Activated CD8-positive, alpha-beta memory T cell treated with anti-CD3 and anti-CD28 coated beads, Interleukin-2, amount 50 U/mL, for 48 hours (primary cell): ENCODE measurements around the gene ZBTB2.
A peak's percentile ranks its signal among the peaks of the same experiment; 100 is the strongest.

Experiments used
- DNase-seq: peaks from one replicate; pipeline ENCODE4 v3.0.0-alpha.2; 2020

ZBTB2 gene, protein sequence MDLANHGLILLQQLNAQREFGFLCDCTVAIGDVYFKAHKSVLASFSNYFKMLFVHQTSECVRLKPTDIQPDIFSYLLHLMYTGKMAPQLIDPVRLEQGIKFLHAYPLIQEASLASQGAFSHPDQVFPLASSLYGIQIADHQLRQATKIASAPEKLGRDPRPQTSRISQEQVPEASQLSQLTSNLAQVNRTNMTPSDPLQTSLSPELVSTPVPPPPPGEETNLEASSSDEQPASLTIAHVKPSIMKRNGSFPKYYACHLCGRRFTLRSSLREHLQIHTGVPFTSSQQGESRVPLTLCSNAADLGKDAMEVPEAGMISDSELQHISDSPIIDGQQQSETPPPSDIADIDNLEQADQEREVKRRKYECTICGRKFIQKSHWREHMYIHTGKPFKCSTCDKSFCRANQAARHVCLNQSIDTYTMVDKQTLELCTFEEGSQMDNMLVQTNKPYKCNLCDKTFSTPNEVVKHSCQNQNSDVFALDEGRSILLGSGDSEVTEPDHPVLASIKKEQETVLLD

DNA sequence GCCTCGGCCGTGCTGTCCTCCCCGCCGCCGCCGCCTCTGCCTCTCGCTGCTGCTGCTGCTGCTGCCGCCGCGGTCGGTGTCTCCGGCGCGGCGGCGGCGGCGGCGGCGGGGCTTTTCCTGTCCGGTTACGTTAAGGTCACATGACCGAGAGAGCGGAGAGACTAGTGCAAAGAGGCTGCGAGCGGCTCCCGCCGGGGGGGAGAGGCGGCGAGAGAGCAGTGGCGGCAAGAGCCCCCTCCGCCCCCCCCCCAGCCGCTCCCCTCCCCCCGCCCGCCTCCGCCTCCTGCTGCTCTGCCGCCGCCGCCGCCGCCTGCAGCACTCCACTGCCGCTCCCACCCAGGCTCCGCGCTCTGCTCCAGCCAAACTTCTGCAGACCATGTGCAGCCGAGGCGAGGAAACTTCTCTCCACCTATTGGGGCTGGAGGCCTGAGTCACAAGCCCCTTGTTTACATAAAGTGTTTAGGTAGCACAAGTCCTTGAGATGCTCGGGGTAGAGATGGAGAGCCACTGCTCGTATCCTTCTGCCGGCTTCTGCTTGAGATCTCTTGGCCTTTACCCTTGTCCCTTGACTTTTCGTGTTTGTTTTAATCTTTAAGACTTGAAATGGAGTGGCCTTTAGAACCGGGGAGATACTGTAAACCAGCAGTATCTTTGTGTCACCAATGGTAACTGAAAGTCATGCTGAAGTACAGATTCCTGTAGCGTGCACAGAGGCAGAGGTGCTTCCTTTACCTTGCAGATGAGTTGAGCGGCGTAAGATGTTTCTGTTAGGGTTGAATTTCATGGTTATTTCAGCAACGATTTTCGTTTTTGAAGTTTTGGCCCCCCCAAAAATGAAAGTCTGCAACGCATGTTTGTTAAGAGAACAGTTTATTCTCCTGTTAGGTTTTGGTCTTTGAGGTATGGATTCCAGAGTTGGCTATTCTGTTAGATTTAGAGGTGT lies at the start of gene ZBTB2:
Gene ZBTB2, minus strand, starts transcription at position 89 of the 943 bp plus-strand sequence. CDS start 17,922 bp downstream, outside the sequence.
- peak; percentile 82 for DNase-seq

DNA sequence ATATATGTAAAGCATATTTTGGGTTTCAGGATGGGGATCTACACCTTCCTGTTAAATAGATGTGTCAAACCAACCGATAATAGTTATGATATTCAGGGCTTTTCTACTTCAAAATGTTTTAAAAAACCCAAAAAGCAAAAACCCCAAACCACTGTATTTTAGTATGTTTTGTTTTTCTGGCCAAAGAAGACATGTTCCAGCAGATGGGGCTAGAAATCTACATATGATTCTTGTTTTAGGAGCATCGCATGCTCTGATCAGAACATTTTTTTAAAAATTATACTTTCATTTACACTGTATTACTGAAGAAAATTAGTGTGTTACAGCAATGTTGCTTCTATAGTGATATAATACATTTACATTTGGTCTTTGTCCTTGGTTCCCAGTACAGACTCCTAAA lies 49.6 kb upstream of the ZBTB2 start:
- no peak for DNase-seq

DNA sequence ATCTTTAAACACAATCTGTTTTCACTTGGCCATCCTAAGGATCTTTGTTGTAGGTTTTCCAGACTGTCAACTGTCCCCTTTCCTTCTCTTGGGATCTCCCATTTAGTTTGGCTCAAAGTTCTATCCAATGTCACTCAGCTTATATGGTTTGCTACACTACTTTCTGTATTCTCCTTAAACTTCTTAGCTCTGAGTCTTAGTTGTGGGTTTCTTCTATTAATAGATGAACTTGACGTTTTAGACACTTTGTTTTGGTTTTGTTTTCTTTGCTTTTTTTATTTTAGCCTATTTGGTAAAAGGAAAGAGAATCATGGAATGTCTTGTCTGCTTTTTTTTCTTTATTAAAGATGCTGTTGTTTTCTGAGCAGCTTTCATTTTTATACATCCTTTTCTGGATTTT lies 49.1 kb upstream of the ZBTB2 start:
- DNase-seq: no peak

DNA sequence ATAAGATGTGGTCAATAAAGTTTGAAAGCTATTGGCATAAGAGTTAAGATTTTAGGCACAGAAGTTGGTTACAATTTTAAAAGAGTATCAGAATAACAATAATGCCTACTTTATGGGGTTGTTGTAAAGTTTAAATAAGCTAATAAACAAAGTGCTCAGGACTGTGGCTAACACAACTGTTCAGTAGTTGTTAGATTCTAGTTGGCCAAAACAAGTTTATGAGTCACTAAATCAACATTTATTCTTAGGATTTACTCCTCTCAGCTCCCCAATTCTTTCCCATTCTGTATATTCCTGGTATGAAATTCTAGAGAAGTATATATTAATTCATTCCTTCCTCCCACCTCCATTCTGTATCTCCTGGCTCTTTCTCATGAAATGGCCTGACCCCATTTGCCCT lies 46.0 kb upstream of the ZBTB2 start:
- no peak for DNase-seq

DNA sequence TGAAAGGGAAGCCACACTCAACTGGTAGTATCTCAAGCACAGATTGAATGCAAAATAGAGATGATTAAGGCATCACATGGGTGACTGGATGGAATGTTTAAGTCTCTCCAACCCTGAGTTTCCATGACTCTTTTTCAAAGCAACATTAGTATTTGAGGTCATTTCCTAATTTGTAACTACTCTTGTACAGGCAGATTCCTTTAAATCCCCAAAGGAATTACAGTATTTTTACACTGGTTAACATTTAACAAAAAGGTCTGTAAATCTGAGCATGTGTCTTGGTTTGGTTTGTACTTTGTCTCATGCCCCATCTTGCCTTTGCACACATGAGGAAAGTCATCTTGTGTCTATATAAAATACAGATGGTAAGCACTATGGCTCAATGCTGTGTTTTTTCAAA lies 45.4 kb upstream of the ZBTB2 start:
- no peak for DNase-seq

DNA sequence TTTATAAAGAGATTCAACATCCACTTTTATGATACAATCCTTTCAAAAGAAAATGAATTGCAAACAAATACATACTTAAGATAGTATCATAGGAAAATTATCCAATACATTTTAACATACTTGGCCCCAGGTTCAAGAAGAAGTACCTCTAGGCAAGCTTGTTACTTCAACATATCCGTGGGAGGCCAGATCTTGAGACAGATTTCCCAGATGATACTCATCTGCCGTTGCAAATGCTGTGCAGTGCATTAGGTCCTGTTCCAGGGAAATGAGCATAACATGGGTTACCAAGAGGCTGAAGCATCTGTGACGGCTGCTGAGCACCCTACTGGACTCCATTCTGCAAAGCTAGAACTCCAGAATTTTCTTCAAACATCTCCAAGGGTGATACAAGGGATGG lies 44.9 kb upstream of the ZBTB2 start:
- no peak for DNase-seq

DNA sequence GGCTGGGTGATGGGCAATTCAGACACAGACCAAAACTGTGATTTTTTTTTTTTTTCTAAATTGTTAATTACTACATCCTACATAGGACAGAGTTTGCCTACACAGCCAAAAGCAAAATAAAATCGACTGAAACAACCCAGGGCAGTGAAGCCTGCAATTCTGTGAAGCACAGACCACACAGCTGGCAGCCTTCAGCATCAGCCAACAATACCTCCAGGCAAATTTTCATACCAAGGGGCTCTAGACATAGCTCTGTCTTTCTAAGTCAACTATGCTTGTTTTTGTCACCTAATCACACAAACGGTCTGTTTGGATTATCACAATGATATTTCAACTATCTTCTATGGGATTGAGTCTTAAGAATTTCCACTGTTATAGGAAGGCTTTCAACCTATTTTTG lies 43.0 kb upstream of the ZBTB2 start:
- no peak for DNase-seq

DNA sequence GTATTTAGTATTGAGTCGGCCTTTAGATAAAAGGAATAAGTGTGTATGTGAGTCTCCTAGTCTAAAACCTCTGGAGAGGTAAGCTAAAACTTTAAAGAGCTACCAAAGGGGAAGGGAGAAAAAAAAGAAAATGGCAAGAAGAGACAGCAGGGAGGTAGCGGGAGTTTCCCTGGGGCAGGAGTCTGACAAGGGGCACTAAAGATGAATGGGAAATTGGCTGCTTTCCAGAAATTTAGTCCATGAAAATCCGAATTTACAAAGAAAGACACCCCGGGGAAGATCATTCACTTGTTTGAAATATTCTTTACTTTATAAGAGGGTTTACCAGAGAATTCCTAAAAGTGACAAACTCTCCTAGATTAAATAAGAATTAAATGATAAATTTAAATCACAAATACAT lies 41.3 kb upstream of the ZBTB2 start:
- DNase-seq: no peak

DNA sequence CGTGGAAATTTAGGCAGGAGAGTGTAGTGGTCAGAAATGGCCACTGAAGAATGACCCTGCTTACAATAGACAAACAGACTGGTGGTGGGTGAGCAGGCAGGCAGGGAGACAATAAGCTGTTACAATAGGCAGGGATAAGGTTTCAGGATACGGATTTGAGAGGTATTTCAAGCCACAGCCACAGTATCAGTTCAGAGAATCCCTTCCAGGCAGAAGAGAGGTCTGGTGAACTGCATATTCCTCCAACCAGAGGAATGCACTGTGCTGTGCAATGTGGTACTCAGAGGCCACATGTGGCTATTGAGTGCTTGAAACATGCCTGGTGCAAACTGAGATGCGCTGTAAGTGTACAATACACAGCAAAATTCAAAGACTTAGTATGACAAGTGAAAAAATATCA lies 40.0 kb upstream of the ZBTB2 start:
- no peak for DNase-seq

DNA sequence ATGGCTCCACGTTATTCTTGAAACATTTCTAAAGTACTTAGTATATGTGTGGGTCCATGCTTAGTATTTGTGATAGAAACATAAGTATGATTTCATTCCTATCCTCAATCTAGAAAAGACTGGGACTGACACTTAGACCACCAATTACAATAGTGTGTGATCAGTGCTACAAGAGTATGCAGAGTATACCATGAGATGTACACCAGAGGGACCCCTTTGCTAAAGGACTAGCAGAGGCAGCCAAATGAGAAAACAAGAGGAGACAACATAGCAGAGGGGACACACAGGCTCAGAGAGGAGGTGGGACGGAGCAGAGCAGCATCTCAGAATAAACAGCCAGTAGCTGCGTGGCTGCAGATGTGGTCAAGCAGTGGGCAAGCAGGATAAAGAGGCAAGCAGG lies 39.5 kb upstream of the ZBTB2 start:
- DNase-seq: no peak

DNA sequence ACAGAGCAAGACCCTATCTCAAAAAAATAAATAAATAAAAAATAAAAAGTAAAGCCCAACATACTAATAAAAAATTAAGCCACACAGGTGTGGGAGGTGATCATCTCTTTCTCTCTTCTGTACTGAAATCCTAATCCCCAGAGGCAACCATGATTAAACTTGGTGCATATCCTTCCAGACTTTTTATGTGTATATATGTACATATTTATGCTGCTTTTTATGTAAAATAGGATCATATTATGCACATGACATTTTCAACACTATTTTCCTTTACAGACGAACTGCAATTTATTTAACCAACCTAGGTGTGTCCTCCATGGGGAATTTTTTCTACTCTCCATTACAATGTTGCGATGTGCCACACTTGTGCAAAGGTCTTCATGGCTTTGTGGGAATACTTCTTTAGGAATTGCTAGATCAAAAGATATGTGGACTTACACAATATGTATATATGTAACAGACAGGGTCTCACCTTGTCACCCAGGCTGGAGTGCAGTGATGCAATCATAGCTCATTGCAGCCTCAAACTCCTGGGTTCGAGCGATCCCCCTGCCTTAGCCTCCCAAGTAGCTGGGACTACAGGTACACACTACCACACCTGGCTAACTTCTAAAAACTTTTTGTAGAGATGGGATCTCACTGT lies 36.9 kb upstream of the ZBTB2 start:
- no peak for DNase-seq

DNA sequence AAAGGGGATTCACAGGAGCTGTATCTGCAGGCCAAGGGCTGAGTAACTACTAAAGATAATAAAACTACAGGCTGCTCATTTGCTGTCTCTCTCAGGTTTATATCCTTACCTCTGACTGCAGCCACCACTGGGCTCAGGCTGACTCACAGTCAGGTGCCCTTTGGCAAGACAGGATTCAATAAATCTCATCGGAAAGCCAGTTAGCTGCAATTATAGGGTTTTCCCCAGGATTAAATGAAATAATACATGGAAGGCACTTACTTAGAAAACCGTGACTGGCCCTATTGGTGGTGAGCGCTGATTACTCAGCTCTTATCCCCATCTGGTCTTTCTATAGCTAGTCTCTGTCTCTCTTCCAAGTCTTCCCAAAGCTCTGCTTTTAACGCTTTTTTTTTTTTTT lies 34.2 kb upstream of the ZBTB2 start:
- no peak for DNase-seq

DNA sequence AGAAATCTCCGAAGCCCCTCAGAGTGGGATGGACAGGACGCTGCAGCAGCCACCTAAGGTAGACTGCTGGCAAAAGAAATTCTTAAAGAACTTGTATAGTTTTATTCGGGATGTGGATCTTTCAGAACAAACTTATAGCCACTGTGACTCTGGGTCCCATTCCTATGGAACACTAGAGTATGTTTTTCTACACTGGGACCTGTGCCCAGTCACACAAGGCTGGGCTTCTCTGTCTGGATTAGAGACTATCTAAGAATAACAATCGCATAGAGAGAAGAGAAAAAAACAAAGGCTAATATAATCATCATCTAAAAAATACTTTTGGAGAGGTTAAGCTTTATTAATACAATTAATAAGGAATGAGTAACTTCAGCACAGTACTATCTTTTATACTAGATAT lies 31.6 kb upstream of the ZBTB2 start:
- DNase-seq: no peak

DNA sequence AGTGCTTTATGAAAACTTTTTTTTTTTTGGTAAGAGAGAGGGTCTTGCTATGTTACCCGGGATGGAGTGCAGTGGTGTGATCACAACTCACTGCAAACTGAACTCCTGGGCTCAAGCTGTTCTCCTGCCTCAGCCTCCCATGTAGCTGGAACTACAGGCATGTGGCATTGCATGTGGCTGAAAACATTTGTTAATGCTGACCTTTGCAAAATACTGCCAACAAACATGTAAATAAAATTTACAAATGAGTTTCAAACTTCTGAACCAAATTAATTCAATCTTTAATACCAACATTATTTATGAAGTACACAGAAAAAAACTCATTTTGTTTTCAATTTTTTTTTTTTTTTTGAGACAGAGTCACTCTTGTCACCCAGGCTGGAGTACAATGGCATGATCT lies 26.1 kb upstream of the ZBTB2 start:
- no peak for DNase-seq

DNA sequence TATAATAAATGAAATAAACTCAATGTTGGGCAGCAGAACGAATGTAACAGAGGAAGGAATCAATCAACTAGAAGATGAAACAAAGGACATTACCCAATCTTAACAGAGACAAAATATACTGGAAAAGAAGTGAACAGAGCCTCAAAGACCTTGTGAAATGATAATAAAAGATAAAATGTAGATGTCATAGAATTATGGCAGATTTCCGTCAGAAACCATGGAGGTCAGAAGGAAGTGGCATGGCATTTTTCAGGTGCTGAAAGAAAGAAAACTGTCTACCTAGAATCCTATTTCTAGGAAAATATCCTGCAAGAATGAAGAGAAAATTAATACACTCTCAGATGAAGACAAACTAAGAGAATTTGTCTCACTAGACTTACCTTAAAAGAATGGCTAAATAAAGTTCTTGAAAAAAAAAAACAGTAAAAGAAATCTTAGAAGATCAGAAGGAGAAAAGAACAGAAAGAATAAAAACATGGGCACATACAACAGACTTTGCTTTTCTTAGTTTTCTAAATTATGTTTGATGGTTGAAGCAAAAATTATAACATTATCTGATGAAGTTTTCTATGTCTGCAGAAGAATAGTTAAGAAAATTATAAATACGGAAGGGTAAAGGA lies 23.4 kb upstream of the ZBTB2 start:
- no peak for DNase-seq

DNA sequence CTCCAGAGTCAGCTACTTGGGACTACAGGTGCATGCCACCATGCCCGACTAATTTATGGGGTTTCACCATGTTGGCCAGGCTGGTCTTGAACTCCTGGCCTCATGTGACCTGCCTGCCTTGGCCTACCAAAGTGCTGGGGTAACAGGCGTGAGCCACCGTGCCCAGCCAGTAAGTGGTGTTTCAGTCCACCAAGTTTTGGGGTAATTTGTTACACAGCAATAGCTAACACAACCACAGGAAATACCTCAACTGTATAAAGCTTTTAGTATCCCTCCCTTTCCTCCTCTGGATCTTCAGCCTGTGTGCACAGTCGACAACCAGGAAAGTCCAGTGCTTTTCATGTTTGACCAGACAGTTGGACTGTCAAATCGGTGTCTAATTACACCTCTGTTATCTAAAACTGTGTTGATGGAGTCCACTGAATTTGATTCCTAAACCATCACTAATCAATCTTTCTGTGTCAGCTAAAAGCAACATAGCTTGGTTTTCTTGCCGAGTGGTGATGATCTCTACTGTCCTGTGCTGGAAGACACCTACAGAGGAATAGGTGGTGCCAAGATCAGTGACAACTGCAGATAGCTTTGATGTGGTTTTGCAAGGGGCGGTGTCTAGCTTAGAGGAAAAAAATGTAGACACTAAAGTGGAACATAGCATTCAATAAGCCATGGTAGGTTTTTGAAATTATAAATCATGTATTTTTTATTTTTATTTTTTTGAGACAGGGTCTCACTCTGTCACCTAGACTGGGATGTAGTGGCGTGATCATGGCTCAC lies 22.2 kb upstream of the ZBTB2 start:
- DNase-seq: no peak

DNA sequence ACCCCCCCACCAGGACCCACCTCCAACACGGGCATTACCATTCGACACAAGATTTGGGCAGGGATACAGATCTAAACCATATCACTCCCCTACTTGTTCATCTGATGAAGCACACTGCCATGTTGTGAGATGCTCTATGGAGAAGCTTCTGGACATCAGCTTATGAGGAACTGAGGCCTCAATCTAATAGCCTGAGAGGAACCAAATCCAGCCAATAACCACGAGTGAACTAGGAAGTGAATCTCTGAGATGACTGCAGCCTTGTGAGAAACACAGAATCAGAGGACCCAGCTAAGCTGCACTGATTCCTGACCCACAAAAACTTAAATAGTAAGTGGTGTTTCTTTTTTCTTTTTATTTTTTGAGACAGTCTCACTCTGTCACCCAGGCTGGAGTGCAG lies 21.6 kb upstream of the ZBTB2 start:
- DNase-seq: no peak

DNA sequence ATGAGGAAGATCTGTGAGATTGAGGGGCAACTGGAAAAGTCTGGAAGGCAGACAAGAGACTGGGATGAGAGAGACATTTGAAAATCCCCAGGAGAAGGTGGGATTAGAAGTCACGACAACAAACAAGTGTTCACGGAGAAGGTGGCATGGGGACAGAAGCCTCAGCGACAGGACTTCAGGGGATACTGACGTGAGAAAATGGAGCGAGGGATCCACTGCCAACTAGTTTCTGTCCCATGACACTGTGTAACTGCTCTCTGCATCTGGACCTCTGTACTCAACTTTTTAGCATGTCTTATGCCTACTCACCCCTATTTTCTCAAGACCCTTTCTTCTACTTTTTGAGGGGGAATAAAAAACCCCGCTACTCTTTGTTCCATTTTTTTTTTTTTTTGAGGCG lies 18.3 kb upstream of the ZBTB2 start:
- no peak for DNase-seq

DNA sequence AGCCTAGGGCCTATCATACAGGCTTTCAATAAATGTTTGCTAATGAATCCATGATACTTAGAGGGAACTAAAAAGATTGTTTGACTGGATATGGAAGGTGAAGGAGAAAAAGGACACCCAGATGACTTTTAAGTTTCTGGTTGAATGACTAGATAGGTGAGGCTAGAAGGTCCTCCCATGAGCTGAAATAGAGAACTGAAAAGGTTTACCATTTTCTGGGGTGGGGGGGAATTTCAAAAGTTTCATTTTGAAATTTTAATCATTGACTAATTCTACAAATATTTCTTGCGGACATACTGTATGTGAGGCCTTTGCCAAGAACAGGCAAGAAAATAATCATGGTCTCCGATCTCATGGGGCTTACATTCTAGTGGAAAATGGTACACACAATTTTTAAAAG lies 17.9 kb upstream of the ZBTB2 start:
- DNase-seq: no peak

DNA sequence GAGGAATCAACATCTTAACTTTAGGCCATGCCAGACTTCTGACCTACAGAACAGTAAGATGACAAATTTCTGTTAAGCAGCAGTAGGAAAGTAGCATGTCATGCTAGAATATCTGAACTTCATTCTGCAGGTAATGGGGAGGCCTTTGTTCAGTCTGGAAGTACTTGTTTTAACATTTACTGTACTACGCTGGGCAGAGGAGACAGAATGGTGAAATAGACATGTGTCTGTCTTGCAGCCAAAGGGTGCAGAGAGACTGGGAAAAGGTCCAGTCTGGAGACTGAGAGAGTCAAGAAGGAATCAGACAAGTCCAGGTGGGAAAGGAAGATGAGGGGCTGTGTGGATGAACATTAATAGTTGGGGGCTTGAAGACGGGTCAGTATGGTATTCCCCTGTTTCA lies 17.5 kb upstream of the ZBTB2 start:
- DNase-seq: no peak

DNA sequence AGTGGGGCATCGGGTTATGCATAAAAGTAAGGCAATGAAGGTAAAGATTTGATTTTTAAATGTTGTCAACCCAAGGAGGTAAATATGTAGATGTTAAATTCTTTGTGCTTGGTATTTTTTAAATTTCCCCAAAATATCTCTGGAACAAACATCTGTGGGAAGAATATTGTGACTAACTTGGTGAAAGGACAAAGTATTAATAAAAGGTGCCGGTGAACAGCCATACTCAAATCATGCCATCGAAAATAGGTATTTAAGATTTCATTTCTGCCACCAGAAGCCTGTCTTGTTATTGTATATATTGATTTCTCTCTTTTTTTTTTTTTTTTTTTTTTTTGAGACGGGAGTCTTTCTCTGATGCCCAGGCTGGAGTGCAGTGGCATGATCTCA lies 12.6 kb upstream of the ZBTB2 start:
- DNase-seq: no peak

DNA sequence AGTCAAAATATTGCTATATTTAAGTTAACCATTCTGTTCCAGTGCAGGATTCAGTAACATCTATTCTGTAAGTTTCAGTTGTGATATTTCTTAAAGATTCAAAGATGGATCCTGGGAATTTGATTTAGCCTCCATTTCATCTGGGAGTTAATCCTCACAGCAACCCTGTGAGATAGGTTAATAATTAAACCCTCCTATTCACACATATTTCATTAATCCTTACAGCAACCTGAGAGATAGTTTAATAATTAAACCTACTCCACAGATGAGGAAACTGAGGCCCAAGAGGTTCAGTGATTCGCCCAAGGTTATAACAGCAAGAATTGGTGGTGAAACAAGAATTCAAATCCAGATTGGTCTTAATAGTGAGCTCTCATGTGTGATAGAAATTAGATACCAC lies 10.9 kb upstream of the ZBTB2 start:
- DNase-seq: no peak
